IMR-90 (cell line): Measurements from ENCODE around the gene RNF130. TPM values are rescaled to one million over a fixed set of nuclear protein-coding genes. Genes with fewer than 3 reads are reported as not detected.

Experiments
- ATAC-seq: fragments of 200-7000 bp; cut with Tn5 transposase; 2 replicates; pipeline ENCODE4 v1.9.1; 2020; ENCODE audit warnings: low read depth, mild to moderate bottlenecking, moderate library complexity
- BruUV-seq: library from RNA; stranded (reverse); fragments of 400-500 nt; replicated peaks from 2 replicates; lab custom pipeline; 2021; lab: Mats Ljungman, UMichigan
- CTCF ChIA-PET: fragments of 300-600 bp; formaldehyde crosslinking; extraction: SDS; loops from one replicate; lab custom pipeline; 2021; ENCODE audit warnings: antibody characterized with exemption; lab: Yijun Ruan, JAX
- POLR2A ChIA-PET: fragments of 300-600 bp; sonication (Branson Sonifier 250); formaldehyde crosslinking; loops from one replicate; lab custom pipeline; 2022; ENCODE audit warnings: antibody characterized with exemption; ENCODE audit not compliant: unreplicated experiment; lab: Charles Lee
- DNase-seq: peaks from one replicate; pipeline ENCODE4 v3.0.0; 2013
- H2AFZ ChIP-seq: replicated peaks from 2 replicates; pipeline ENCODE3; 2013; ENCODE audit warnings: low read length, mild to moderate bottlenecking; ENCODE audit not compliant: poor library complexity
- H2AK5ac ChIP-seq: 2 replicates; pipeline ENCODE4 v1.6.1; 2013; ENCODE audit warnings: low read depth, low read length, inconsistent platforms
- H2AK9ac ChIP-seq: replicated peaks from 2 replicates; pipeline ENCODE3; 2013; ENCODE audit warnings: mild to moderate bottlenecking, low read depth, low read length, moderate library complexity; ENCODE audit not compliant: poor library complexity
- H2BK120ac ChIP-seq: 2 replicates; pipeline ENCODE4 v1.6.1; 2013; ENCODE audit warnings: low read depth, low read length, inconsistent platforms
- H2BK15ac ChIP-seq: 3 replicates; pipeline ENCODE4 v1.6.1; 2013; ENCODE audit warnings: low read depth, low read length, inconsistent platforms
- H2BK20ac ChIP-seq: 2 replicates; pipeline ENCODE4 v1.6.1; 2013; ENCODE audit warnings: low read depth, mild to moderate bottlenecking, inconsistent platforms, low read length, moderate library complexity
- H2BK5ac ChIP-seq: 2 replicates; pipeline ENCODE4 v1.6.1; 2013; ENCODE audit warnings: mild to moderate bottlenecking, low read depth, low read length, inconsistent platforms; ENCODE audit not compliant: poor library complexity, severe bottlenecking
- H3K14ac ChIP-seq: replicated peaks from 2 replicates; pipeline ENCODE4 v1.6.1; 2013; ENCODE audit warnings: low read depth, low read length, inconsistent platforms
- H3K18ac ChIP-seq: 2 replicates; pipeline ENCODE4 v1.6.1; 2013; ENCODE audit warnings: low read depth, low read length, control low read depth
- H3K23ac ChIP-seq: 2 replicates; pipeline ENCODE4 v1.6.1; 2013; ENCODE audit warnings: low read depth, low read length, inconsistent platforms
- H3K27ac ChIP-seq: 2 replicates; pipeline ENCODE4 v1.5.1; 2013; ENCODE audit warnings: mild to moderate bottlenecking, control low read depth, low read length; ENCODE audit not compliant: insufficient read depth
- H3K27me3 ChIP-seq: 2 replicates; pipeline ENCODE4 v1.6.1; 2013; ENCODE audit warnings: low read length; ENCODE audit not compliant: control insufficient read depth, insufficient read depth
- H3K36me3 ChIP-seq: 2 replicates; pipeline ENCODE4 v1.6.1; 2013; ENCODE audit warnings: low read length, mixed read lengths; ENCODE audit not compliant: control insufficient read depth, insufficient read depth
- H3K4ac ChIP-seq: 2 replicates; pipeline ENCODE4 v1.6.1; 2013; ENCODE audit warnings: low read depth, low read length, inconsistent platforms
- H3K4me1 ChIP-seq: 2 replicates; pipeline ENCODE4 v1.6.1; 2013; ENCODE audit warnings: low read length, mixed read lengths; ENCODE audit not compliant: control insufficient read depth, insufficient read depth
- H3K4me2 ChIP-seq: 2 replicates; pipeline ENCODE4 v1.6.1; 2013; ENCODE audit warnings: low read depth, mild to moderate bottlenecking, control low read depth, low read length, moderate library complexity
- H3K4me3 ChIP-seq: 2 replicates; pipeline ENCODE4 v1.5.1; 2013; ENCODE audit warnings: low read depth, mild to moderate bottlenecking, control low read depth, low read length, moderate library complexity; ENCODE audit not compliant: insufficient read depth
- H3K56ac ChIP-seq: 2 replicates; pipeline ENCODE4 v1.6.1; 2013; ENCODE audit warnings: low read length, inconsistent platforms; ENCODE audit not compliant: insufficient read depth; ENCODE audit errors: extremely low read depth
- H3K79me1 ChIP-seq, 2 experiments: 2 replicates each; pipeline ENCODE4 v1.6.1; 2013; ENCODE audit warnings: low read length in 2 of 2, inconsistent platforms in 1 of 2, low read depth in 1 of 2
- H3K9ac ChIP-seq: 2 replicates; pipeline ENCODE4 v1.6.1; 2013; ENCODE audit warnings: low read depth, low read length, control low read depth
- H3K9me1 ChIP-seq: 2 replicates; pipeline ENCODE4 v1.6.1; 2013; ENCODE audit warnings: low read length, inconsistent platforms; ENCODE audit not compliant: insufficient read depth
- H3K9me3 ChIP-seq: 2 replicates; pipeline ENCODE4 v1.6.1; 2013; ENCODE audit warnings: low read length; ENCODE audit not compliant: control insufficient read depth, insufficient read depth
- H4K20me1 ChIP-seq: 2 replicates; pipeline ENCODE4 v1.6.1; 2013; ENCODE audit warnings: low read length, inconsistent platforms; ENCODE audit not compliant: insufficient read depth
- H4K5ac ChIP-seq: 2 replicates; pipeline ENCODE4 v1.6.1; 2013; ENCODE audit warnings: mild to moderate bottlenecking, low read depth, low read length, control low read depth
- H4K8ac ChIP-seq, 2 experiments: 2 replicates each; pipeline ENCODE4 v1.6.1; 2013; ENCODE audit warnings: low read depth in 2 of 2, low read length in 2 of 2, control low read depth in 1 of 2, inconsistent platforms in 1 of 2
- H4K91ac ChIP-seq: 2 replicates; pipeline ENCODE4 v1.6.1; 2013; ENCODE audit warnings: low read depth, low read length, inconsistent platforms; ENCODE audit not compliant: insufficient read depth
- POLR2A ChIP-seq: IDR thresholded peaks from 2 replicates; pipeline ENCODE4 v1.6.1; 2012; ENCODE audit warnings: mild to moderate bottlenecking, low read depth, low read length
- RCOR1 ChIP-seq: IDR thresholded peaks from 2 replicates; pipeline ENCODE4 v1.6.1; 2012; ENCODE audit warnings: mild to moderate bottlenecking, low read length, improper control_type of control experiment; ENCODE audit not compliant: insufficient replicate concordance
- WGBS, 2 experiments: methylation state at CpG; one replicate each; pipeline versions ENCODE4 v1.1.5 to v1.1.7; 2013; ENCODE audit warnings: missing lambda C conversion rate in 2 of 2; ENCODE audit not compliant: insufficient read length in 1 of 2; ENCODE audit errors: extremely low coverage in 2 of 2; 5-methylcytosine and 5-hydroxymethylcytosine counted together
- dilution Hi-C: fragments of 300-500 bp; cut with HindIII; formaldehyde crosslinking; loops from one replicate; pipeline ENCODE4 v1.14.3; 2018; ENCODE audit warnings: low sequenced_read_pairs; ENCODE audit not compliant: unreplicated experiment
- in situ Hi-C: fragments of 300-500 bp; cut with MboI; formaldehyde crosslinking; loops from 3 replicates; pipeline ENCODE4 v1.14.3; 2019; ENCODE audit warnings: low sequenced_read_pairs, inconsistent platforms, mixed read lengths
- intact Hi-C: fragments of 100-400 bp; cut with micrococcal nuclease; formaldehyde crosslinking; loops from 2 replicates; pipeline ENCODE4 v1.10.0; 2022
- polyA plus RNA-seq, 3 experiments: library from polyadenylated mRNA; depleted of rRNA; stranded (reverse); fragments of >200 nt; gene quantifications; 2 replicates each; pipeline ENCODE4 v1.2.3, GENCODE V29; 2012; ENCODE audit warnings: low replicate concordance in 1 of 3
- total RNA-seq: library from RNA; depleted of rRNA; stranded (reverse); fragments of >200 nt; gene quantifications from 2 replicates; pipeline ENCODE4 v1.2.3, GENCODE V29; 2012
- TF ChIP-seq, protein P1 (sequence below): conservative IDR thresholded peaks from 2 replicates; pipeline ENCODE4 v1.5.1; 2012; ENCODE audit warnings: mild to moderate bottlenecking, low read depth, low read length, improper control_type of control experiment

The RNF130 gene
- total and polyA plus RNA-seq, 2 of the 4 experiments (the other 2 are of a cell fraction): 12.9 to 21.7 TPM

- dilution Hi-C loops: no loop called here
- Histone ChIP-seq H3K9me3 (no peaks in the 10 kb centered on the region), H3K4me1 (0 out of 2 replicates have a peak, but pooled peaks cover 2% of the 10 kb centered on the region), H4K20me1 (no peaks in the 10 kb centered on the region), H3K27me3 (no peaks in the 10 kb centered on the region), H2AFZ (no peak overlapping the region), H3K56ac (no peak overlapping the region), H2AK5ac (no peak overlapping the region; the same call in 1 of the 2 replicates), H3K9me1 (peaks cover 5% of the 10 kb centered on the region), H3K27ac (no peak overlapping the region), H3K36me3 (peaks cover 6% of the 10 kb centered on the region), H4K91ac (no peak overlapping the region), H3K4me2 (no peak overlapping the region), H2BK20ac (no peak overlapping the region), H3K14ac (no peak overlapping the region), H4K5ac (no peak overlapping the region), H3K4ac (no peak overlapping the region), H2BK5ac (no peak overlapping the region), H3K23ac (no peak overlapping the region), H4K8ac (no peak overlapping the region), H2BK15ac (no peak overlapping the region), H3K9ac (no peak overlapping the region), H2AK9ac (no peak overlapping the region), H3K18ac (no peak overlapping the region), H2BK120ac (no peak overlapping the region), H3K4me3 (no peak overlapping the region), H3K79me1 (peaks cover 0 to 4% of the 10 kb centered on the region in 2 experiments; a peak in 1 of 4 replicates)
- WGBS, 2 experiments: 70% methylated on average over 2 of the region's 4 CpGs; no CpG with 5 or more reads in 1 of the 2 experiments
- TF ChIP-seq POLR2A (no peak), RCOR1 (no peak)
- TF ChIP-seq, protein P1, sequence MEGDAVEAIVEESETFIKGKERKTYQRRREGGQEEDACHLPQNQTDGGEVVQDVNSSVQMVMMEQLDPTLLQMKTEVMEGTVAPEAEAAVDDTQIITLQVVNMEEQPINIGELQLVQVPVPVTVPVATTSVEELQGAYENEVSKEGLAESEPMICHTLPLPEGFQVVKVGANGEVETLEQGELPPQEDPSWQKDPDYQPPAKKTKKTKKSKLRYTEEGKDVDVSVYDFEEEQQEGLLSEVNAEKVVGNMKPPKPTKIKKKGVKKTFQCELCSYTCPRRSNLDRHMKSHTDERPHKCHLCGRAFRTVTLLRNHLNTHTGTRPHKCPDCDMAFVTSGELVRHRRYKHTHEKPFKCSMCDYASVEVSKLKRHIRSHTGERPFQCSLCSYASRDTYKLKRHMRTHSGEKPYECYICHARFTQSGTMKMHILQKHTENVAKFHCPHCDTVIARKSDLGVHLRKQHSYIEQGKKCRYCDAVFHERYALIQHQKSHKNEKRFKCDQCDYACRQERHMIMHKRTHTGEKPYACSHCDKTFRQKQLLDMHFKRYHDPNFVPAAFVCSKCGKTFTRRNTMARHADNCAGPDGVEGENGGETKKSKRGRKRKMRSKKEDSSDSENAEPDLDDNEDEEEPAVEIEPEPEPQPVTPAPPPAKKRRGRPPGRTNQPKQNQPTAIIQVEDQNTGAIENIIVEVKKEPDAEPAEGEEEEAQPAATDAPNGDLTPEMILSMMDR: no peak
- ATAC-seq: no peak
- ChIA-PET CTCF (interaction anchor here (1.1 to 1.2 kb wide), 2 partner anchors 21 to 31 kb away, joined by 3 to 7 read pairs; no protein-coding TSS in a partner anchor), POLR2A (no interaction called here)
- in situ Hi-C loops: no loop called here
- BruUV-seq: no TSS peak
- peak; percentile 67 for DNase-seq
- intact Hi-C loops: no loop called here
Observed at GRCh38 chr5:180026320-180026719, 45.2 kb downstream of the RNF130 start.
